GM12878 (cell line): ENCODE measurements around the gene VSX2. TPM values are rescaled to one million over a fixed set of nuclear protein-coding genes. Genes with fewer than 3 reads are reported as not detected.

Source experiments
- ATAC-seq: fragments of 200-7000 bp; cut with Tn5 transposase; 3 replicates; pipeline ENCODE4 v1.9.1; 2020; ENCODE audit warnings: mild to moderate bottlenecking, moderate library complexity
- BruUV-seq: library from RNA; stranded (reverse); fragments of 400-500 nt; replicated peaks from 2 replicates; lab custom pipeline; 2021; lab: Mats Ljungman, UMichigan
- CTCF ChIA-PET: fragments of 300-600 bp; sonication (Branson Sonifier 250); formaldehyde crosslinking; extraction: SDS; loops from one replicate; lab custom pipeline; 2021; ENCODE audit warnings: inconsistent platforms; lab: Yijun Ruan, JAX
- POLR2A ChIA-PET: fragments of 350-600 bp; formaldehyde crosslinking; extraction: SDS; loops from one replicate; lab custom pipeline; 2021; ENCODE audit warnings: inconsistent platforms; lab: Charles Lee
- RAD21 ChIA-PET: fragments of 300-600 bp; sonication (Branson Sonifier 250); formaldehyde crosslinking; loops from one replicate; lab custom pipeline; 2023; ENCODE audit warnings: antibody characterized with exemption; ENCODE audit not compliant: unreplicated experiment; lab: Charles Lee
- SMC1A ChIA-PET: fragments of 300-600 bp; sonication (Branson Sonifier 250); formaldehyde crosslinking; loops from one replicate; lab custom pipeline; 2023; ENCODE audit not compliant: unreplicated experiment, uncharacterized antibody; lab: Charles Lee
- DNase-seq: peaks from one replicate; pipeline ENCODE4 v3.0.0-alpha.2; 2011; ENCODE audit warnings: low read depth, low spot score
- FAIRE-seq: peaks from 3 replicates; lab custom pipeline; 2011; peaks lifted over from hg19 to GRCh38; lab: Jason Lieb, UNC
- H2AFZ ChIP-seq: 2 replicates; pipeline ENCODE4 v1.6.0; 2011; ENCODE audit warnings: low read depth, low read length, control low read depth; ENCODE audit not compliant: control insufficient read depth
- H3K27ac ChIP-seq: 2 replicates; pipeline ENCODE4 v1.5.1; 2011; ENCODE audit warnings: control low read depth; ENCODE audit not compliant: control insufficient read depth, insufficient read depth
- H3K27me3 ChIP-seq, 2 experiments: replicated peaks in 1 of 2; 2 replicates each; pipeline versions ENCODE4 v1.6.0 to v1.6.1; 2011; ENCODE audit warnings: low read length in 1 of 2; ENCODE audit not compliant: control insufficient read depth in 2 of 2, insufficient read depth in 2 of 2
- H3K36me3 ChIP-seq, 2 experiments: 2 replicates each; pipeline ENCODE4 v1.5.1; 2011; ENCODE audit warnings: low read length in 1 of 2; ENCODE audit not compliant: control insufficient read depth in 2 of 2, insufficient read depth in 2 of 2
- H3K4me1 ChIP-seq: 2 replicates; pipeline ENCODE4 v1.6.1; 2011; ENCODE audit warnings: mild to moderate bottlenecking, low read length, moderate library complexity, mixed read lengths; ENCODE audit not compliant: control insufficient read depth, insufficient read depth
- H3K4me2 ChIP-seq: 2 replicates; pipeline ENCODE4 v1.6.0; 2011; ENCODE audit warnings: control low read depth; ENCODE audit not compliant: control insufficient read depth, insufficient read depth
- H3K4me3 ChIP-seq: fragments of 200-600 bp; sonication (generic); 2 replicates; pipeline ENCODE4 v1.5.1; 2016
- H3K79me2 ChIP-seq: 2 replicates; pipeline ENCODE4 v1.6.0; 2011; ENCODE audit warnings: low read length; ENCODE audit not compliant: control insufficient read depth, insufficient read depth
- H3K9ac ChIP-seq: 2 replicates; pipeline ENCODE4 v1.8.0; 2011; ENCODE audit warnings: low read length, control low read depth, mixed read lengths; ENCODE audit not compliant: control insufficient read depth, insufficient read depth
- H3K9me3 ChIP-seq: replicated peaks from 3 replicates; pipeline ENCODE4 v1.5.1; 2011; ENCODE audit warnings: mild to moderate bottlenecking, low read length; ENCODE audit not compliant: control insufficient read depth, insufficient read depth
- H4K20me1 ChIP-seq: 2 replicates; pipeline ENCODE4 v1.6.0; 2011; ENCODE audit not compliant: control insufficient read depth, insufficient read depth
- BMI1 ChIP-seq: fragments of 450-650 bp; IDR thresholded peaks from 2 replicates; pipeline ENCODE4 v1.6.1; 2016; ENCODE audit warnings: mild to moderate bottlenecking, moderate library complexity, borderline replicate concordance
- PBX3 ChIP-seq: IDR thresholded peaks from 2 replicates; pipeline ENCODE4 v1.6.1; 2011; ENCODE audit warnings: mild to moderate bottlenecking, low read depth, low read length, moderate library complexity; ENCODE audit not compliant: insufficient replicate concordance
- WGBS: methylation state at CpG from one replicate; pipeline ENCODE4 v1.1.6; 2016; ENCODE audit warnings: low lambda C conversion rate; ENCODE audit not compliant: insufficient replicate concordance, insufficient coverage; ENCODE audit errors: missing lambda C conversion rate; 5-methylcytosine and 5-hydroxymethylcytosine counted together
- in situ Hi-C: fragments of 300-500 bp; cut with MboI; formaldehyde crosslinking; loops from 9 replicates; pipeline ENCODE4 v1.14.3; 2018; ENCODE audit warnings: mixed read lengths
- intact Hi-C: fragments of 100-400 bp; cut with micrococcal nuclease; formaldehyde crosslinking; loops from one replicate; pipeline ENCODE4 v1.14.2; 2022; ENCODE audit not compliant: unreplicated experiment
- polyA plus RNA-seq, 11 experiments: library from polyadenylated mRNA; depleted of rRNA in 4 of 11; unstranded in 6 of 11; stranded (reverse) in 5 of 11; fragments of >200 nt; fragmentation: Nextera tagmentation in 4 of 11; fragmentation: Illumina TruSeq in 1 of 11; extraction: Ambion mirVana in 4 of 11; extraction: Trizol in 1 of 11; gene quantifications; 1 replicate in 1 of 11; 2 replicates in 10 of 11; pipeline versions ENCODE4 v1.2.1 to v1.2.3, GENCODE V29; 2011 to 2016; ENCODE audit warnings: inconsistent platforms in 2 of 11, missing spikeins in 2 of 11, low read depth in 1 of 11
- total RNA-seq, 4 experiments: library from RNA; depleted of rRNA in 3 of 4; stranded (reverse); fragments of >200 nt in 3 of 4; fragmentation: Illumina TruSeq in 1 of 4; extraction: Trizol in 1 of 4; gene quantifications; 2 replicates each; pipeline versions ENCODE4 v1.2.1 to v1.2.3, GENCODE V29; 2013 to 2021
- TF ChIP-seq, protein P1 (sequence below): IDR thresholded peaks from 2 replicates; pipeline ENCODE4 v1.6.1; 2011; ENCODE audit warnings: borderline replicate concordance, low read depth, mild to moderate bottlenecking, moderate library complexity, low read length; ENCODE audit not compliant: insufficient read depth, poor library complexity, severe bottlenecking

The VSX2 gene
- total and polyA plus RNA-seq, 10 of the 15 experiments (the other 5 are each of a cell fraction or from before 2014, with no cell fraction given) = 0.04 to 0.05 TPM; not detected in 8

GRCh38 chr14:74237441-74237840 lies 1.8 kb upstream of the VSX2 start:
- FAIRE-seq (no peak), ATAC-seq (no peak), DNase-seq (no peak)
- intact Hi-C loops = no loop called here
- no peak overlapping the region for H3K9ac ChIP-seq
- ChIA-PET POLR2A (no interaction called here), CTCF (no interaction called here), SMC1A (interaction anchor here (0.9 kb wide), 1 partner anchor 16 kb away, joined by 3 read pairs; no protein-coding TSS in a partner anchor), RAD21 (no interaction called here)
- no peaks in the 10 kb centered on the region for H4K20me1 ChIP-seq
- no peak overlapping the region for H3K4me3 ChIP-seq
- H3K4me1 ChIP-seq = no peaks in the 10 kb centered on the region
- no peak overlapping the region for H3K4me2 ChIP-seq
- no TSS peak for BruUV-seq
- H3K27me3 ChIP-seq = peaks cover 18 to 30% of the 10 kb centered on the region in 2 experiments
- H3K27ac ChIP-seq = no peak overlapping the region
- 53% methylated on average over 4 of the region's 4 CpGs for WGBS
- no peaks in the 10 kb centered on the region for H3K79me2 ChIP-seq
- in situ Hi-C loops = no loop called here
- no peak overlapping the region for H2AFZ ChIP-seq
- no peaks in the 10 kb centered on the region for H3K9me3 ChIP-seq
- H3K36me3 ChIP-seq = no peaks in the 10 kb centered on the region
- TF ChIP-seq BMI1 (no peak), PBX3 (peak; percentile 16)
- TF ChIP-seq, protein P1, sequence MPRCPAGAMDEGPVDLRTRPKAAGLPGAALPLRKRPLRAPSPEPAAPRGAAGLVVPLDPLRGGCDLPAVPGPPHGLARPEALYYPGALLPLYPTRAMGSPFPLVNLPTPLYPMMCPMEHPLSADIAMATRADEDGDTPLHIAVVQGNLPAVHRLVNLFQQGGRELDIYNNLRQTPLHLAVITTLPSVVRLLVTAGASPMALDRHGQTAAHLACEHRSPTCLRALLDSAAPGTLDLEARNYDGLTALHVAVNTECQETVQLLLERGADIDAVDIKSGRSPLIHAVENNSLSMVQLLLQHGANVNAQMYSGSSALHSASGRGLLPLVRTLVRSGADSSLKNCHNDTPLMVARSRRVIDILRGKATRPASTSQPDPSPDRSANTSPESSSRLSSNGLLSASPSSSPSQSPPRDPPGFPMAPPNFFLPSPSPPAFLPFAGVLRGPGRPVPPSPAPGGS = peak; percentile 90
